Activated CD4-positive, alpha-beta T cell treated with anti-CD3 and anti-CD28 coated beads for 24 hours (primary cell): ENCODE results near the gene HLA-DQA1.
"Not testable (repeated sequence)": the region's sequence is repeated elsewhere in the genome, so short reads cannot be mapped to it uniquely, and the experiment has no call there.

Source experiments
- DNase-seq, 2 donors: peaks; one replicate each; pipeline ENCODE4 v3.0.0-alpha.2; 2020; ENCODE audit warnings: low read depth in 2 of 2

Gene HLA-DQA1

GRCh38 chr6:32622545-32623401, 14.4 kb upstream of the HLA-DQA1 start:
- DNase-seq: peak in 1 of 2 donors; percentile 20

GRCh38 chr6:32623693-32624092, 13.5 kb upstream of the HLA-DQA1 start:
- no peak for DNase-seq

GRCh38 chr6:32624565-32624964, 12.6 kb upstream of the HLA-DQA1 start:
- DNase-seq: no peak

- DNase-seq: no peak
Observed at GRCh38 chr6:32625137-32625536, 12.1 kb upstream of the HLA-DQA1 start.

- no peak for DNase-seq
Observed at GRCh38 chr6:32627249-32627648, 10.0 kb upstream of the HLA-DQA1 start.

- DNase-seq: no peak
Observed at GRCh38 chr6:32627831-32628230, 9.4 kb upstream of the HLA-DQA1 start.

- DNase-seq: not testable (repeated sequence)
Observed at GRCh38 chr6:32629793-32630192, 7.4 kb upstream of the HLA-DQA1 start.

- no peak for DNase-seq
Observed at GRCh38 chr6:32635526-32636123, 1.6 kb upstream of the HLA-DQA1 start.

GRCh38 chr6:32637883-32638282, 677 bp downstream of the HLA-DQA1 start:
- no peak for DNase-seq

- DNase-seq: no peak
Observed at GRCh38 chr6:32638532-32639219, 1.5 kb downstream of the HLA-DQA1 start.

GRCh38 chr6:32639440-32640394, 2.5 kb downstream of the HLA-DQA1 start:
- DNase-seq: no peak

GRCh38 chr6:32641122-32641521, 3.9 kb downstream of the HLA-DQA1 start:
- DNase-seq: no peak

- DNase-seq: not testable (repeated sequence)
Observed at GRCh38 chr6:32641785-32642719, 4.8 kb downstream of the HLA-DQA1 start.

- DNase-seq: no peak
Observed at GRCh38 chr6:32642720-32643106, 5.5 kb downstream of the HLA-DQA1 start.

- DNase-seq: no peak
Observed at GRCh38 chr6:32643904-32644303, 6.7 kb downstream of the HLA-DQA1 start.

GRCh38 chr6:32645047-32645703, 8.0 kb downstream of the HLA-DQA1 start:
- DNase-seq: no peak

- no peak for DNase-seq
Observed at GRCh38 chr6:32655203-32655710, 18.1 kb downstream of the HLA-DQA1 start.

GRCh38 chr6:32657329-32657728, 20.1 kb downstream of the HLA-DQA1 start:
- not testable (repeated sequence) for DNase-seq

GRCh38 chr6:32657819-32658218, 20.6 kb downstream of the HLA-DQA1 start:
- DNase-seq: not testable (repeated sequence)
